CD4-positive, alpha-beta T cell treated with Interleukin-15 for 4 hours (primary cell): ENCODE results near the gene MKS1.

Source experiments
- DNase-seq: peaks from one replicate; pipeline ENCODE4 v3.0.0-alpha.2; 2020; ENCODE audit warnings: low spot score

The MKS1 gene

DNA sequence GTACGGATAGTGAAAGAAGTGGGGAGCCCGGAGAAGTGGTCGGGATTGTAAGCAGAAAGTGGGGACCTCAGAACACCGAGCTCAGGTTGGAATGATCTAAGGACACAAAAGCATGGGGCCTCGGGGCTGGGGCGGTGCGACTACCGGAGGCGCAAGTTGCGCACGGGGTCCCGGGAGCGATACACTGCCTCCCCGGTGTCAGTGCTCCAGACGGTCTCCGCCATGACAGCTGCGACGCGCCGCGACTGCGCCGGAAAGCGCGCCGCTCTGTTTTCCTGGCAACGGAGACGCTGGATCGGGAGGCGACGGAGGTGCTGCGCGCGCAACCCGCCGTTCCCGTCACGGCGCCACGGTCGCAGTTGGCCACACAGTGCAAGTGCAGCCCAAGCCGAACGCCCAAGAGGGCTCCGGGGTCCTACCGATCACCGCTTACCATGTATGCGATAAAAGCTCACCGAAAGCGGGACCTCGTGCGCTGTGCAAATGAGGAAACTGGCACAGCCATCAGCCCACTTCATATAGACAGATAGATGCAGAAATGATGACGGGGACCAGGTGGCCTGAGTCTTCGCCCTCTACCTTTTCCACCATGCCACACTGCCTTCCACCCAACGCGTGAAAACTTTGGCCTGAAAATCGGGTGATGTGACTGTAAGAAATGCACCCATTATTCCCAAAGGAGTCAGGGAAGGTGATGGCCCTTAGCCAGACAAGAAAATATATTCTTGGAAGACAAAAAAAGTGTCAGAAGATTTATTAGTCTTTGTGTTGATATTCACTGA, at the start of gene MKS1:
TSS of gene MKS1 (minus strand) at position 249 of the 782 bp plus-strand sequence. CDS start at position 224, 25 bp downstream.
- peak; percentile 95 for DNase-seq

DNA sequence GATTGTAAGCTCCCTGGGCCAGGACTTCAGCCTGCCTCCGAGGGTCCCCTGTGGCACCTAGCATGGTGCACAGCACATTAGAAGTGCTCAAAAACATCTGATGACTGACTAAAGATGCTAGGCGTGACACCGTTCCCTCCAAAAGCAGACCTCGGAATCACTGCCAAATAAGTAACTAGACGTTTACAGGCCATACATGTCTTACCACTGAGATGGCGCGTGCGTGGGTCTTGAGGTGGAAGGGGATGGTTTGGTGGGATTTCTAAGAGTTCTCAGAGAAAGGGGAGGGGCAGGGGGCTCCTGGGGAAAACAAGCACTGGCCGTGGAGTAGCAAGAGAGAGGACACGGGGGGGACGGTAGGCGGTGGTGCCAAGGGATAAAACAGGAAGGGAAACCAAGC, 49.3 kb upstream of the MKS1 start:
- DNase-seq, result no peak

- DNase-seq, result no peak
Observed at GRCh38 chr17:58267347-58268324, 48.6 kb upstream of the MKS1 start.

DNA sequence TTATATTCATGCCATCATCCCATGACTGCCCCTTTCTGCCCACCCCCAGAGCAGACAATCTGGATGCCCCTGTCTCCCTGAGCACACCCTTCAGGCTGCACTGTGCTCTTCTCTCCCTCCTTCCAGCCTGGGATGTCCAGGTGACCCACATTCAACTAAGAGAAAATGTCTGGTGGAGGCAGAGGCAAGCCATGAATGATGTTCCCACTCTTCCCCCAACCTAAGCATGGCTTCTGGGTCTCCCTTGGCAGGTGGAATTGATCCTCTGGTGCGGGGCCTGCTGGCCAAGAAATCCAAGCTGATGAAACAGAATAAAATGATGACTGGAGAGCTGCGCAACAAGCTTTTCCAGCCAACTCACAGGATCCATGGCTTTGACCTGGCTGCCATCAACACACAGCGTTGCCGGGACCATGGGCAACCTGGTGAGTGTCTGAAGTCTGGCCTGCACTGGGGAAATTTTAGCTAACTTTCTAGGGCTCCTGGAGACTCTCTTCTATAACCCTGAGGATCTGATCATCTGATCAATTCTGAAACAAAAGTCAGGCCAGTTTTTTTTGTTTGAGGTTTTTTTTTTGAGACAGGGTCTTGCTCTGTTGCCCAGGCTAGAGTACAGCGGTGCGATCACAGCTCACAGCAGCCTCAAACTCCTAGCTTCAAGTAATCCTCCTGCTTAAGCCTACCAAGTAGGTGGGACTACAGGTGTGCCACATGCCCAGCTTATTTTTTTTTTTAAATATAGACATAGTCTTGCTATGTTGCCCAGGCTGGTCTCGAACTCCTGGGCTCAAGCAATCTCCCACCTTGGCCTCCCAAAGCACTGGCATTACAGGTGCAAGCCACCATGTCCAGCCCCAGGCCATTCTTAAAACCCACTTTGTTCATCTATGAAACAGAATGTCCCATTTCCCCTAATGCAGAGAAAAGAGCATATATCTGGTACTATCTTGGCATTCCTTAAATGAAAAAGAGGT, 47.1 kb upstream of the MKS1 start:
- DNase-seq, result no peak

- no peak for DNase-seq
Observed at GRCh38 chr17:58265271-58265670, 46.2 kb upstream of the MKS1 start.

- no peak for DNase-seq
Observed at GRCh38 chr17:58264407-58265103, 45.5 kb upstream of the MKS1 start.

DNA sequence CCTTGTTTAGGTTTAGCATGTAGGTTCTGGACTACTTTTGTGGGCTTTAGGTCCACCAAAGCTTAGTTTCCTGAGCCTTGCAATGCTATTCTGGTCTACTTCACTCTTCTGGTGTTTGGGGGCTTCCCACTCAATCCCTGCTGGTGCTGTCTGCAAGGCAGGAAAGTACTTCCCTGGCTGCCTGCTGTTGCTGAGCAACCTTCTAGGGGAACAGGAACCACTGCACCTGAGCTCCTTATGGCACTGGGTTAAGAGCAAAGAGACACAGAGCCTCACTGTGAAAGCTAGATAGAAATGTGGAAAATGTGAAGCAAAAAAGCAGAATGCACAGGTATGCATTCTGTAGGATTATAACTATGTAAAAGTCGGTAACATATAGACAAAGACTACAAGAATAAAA, 44.7 kb upstream of the MKS1 start:
- DNase-seq, result no peak

DNA sequence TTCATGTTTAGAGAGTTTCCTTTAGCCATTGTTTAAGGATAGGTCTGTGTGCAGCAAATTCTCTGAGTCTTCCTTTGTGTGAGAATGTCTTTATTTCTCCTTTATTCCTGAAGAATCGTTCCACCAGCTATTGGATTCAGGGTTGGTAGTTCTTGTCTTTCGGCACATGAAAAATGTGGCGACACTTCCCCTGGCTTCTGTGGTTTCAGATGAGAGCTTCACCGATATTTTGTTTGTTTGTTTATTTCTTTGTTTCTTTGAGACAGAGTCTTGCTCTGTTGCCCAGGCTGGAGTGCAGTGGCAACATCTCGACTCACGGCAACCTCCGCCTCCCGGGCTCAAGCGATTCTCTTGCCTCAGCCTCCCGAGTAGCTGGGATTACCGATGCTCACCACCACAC, 43.1 kb upstream of the MKS1 start:
- no peak for DNase-seq

- DNase-seq, result no peak
Observed at GRCh38 chr17:58254803-58255202, 35.7 kb upstream of the MKS1 start.

- DNase-seq, result no peak
Observed at GRCh38 chr17:58253082-58253481, 34.0 kb upstream of the MKS1 start.

DNA sequence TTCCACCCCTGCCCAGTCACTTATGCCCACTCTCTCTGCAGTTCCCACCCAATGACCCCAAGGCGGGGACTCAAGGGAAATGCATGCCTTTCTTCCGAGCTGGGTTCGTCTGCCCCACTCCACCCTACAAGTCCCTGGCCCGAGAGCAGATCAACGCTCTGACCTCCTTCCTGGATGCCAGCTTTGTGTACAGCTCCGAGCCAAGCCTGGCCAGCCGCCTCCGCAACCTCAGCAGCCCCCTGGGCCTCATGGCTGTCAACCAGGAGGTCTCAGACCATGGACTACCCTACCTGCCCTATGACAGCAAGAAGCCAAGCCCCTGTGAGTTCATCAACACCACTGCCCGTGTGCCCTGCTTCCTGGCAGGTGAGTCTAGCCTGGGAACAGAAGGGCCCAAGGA, 33.1 kb upstream of the MKS1 start:
- no peak for DNase-seq

DNA sequence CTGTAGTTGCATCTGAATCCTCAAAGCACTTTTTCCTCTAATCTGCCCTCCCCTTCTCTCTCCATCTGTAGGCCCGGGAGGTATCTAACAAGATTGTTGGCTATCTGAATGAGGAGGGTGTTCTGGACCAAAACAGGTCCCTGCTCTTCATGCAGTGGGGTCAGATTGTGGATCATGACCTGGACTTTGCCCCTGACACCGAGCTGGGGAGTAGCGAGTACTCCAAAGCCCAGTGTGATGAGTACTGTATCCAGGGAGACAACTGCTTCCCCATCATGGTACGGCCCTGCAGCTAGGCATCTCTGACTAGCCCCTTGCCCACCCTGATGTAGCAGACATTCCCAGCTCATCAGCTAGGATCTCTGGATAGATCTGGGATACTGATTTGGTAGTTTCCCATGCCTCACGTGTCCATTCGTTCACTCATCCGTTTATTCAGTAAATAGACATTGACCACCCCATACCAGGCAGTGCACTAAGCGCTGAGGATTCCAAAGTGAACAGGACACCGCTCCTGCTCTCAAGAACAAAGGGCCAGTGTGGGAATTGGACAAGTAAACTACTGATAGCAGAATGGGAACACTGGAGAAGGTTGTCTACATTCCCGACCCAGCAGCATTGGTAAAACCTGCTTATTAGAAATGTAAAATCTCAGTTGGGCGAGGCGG, 31.4 kb upstream of the MKS1 start:
- no peak for DNase-seq

GRCh38 chr17:58249270-58250133, 30.4 kb upstream of the MKS1 start:
- peak; percentile 66 for DNase-seq

DNA sequence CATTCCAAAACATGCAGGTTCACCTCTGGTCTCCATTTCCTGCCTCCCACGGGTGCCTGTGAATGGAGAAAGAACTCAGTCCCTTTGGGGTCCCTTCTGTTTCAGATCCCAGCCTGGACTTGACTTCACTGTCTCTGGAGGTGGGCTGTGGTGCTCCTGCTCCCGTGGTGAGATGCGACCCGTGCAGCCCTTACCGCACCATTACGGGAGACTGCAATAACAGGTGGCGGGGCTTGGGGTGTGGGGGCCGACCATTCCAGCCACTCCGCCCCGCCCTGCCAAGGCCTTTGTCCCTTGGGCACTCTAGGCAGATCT, 29.9 kb upstream of the MKS1 start:
- DNase-seq, result no peak

DNA sequence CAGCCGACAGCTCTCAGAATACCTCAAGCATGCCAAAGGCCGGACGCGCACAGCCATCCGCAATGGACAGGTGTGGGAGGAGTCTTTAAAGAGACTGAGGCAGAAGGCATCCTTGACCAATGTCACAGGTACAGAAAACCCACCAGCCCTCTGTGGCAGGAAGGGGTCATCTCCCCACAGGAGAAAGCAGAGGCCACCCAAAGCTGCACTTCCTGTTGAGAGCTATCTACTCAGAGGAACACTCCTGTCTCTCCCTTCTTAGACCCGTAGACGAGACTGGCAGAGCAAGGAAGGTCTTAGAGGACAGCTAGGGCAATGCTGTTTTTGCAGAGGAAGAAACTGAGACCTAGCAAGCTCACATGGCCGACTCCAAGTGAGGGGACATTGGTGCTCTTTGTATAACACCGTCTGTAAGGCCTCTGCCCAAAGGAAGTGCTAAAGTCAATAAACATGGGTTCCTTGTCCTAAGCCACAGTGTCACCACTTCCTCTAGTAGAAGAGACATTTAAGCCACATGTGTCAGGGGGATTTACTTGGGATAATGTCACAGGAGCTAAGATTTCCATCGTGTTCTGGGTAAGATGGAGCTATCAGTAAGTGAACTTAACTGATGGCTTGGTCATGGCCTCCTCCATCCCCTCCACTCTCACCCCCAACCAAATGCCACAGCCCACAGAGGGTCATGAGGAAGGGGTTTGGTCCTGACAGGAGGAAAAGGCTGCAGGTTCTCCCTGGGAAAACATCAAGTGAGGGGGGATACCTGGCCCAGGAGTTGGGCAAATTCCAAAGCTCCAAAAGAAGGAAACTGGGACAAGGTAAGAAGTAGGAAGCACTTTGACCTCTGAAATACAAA, 28.7 kb upstream of the MKS1 start:
- no peak for DNase-seq

GRCh38 chr17:58246781-58247180, 27.7 kb upstream of the MKS1 start:
- DNase-seq, result no peak

DNA sequence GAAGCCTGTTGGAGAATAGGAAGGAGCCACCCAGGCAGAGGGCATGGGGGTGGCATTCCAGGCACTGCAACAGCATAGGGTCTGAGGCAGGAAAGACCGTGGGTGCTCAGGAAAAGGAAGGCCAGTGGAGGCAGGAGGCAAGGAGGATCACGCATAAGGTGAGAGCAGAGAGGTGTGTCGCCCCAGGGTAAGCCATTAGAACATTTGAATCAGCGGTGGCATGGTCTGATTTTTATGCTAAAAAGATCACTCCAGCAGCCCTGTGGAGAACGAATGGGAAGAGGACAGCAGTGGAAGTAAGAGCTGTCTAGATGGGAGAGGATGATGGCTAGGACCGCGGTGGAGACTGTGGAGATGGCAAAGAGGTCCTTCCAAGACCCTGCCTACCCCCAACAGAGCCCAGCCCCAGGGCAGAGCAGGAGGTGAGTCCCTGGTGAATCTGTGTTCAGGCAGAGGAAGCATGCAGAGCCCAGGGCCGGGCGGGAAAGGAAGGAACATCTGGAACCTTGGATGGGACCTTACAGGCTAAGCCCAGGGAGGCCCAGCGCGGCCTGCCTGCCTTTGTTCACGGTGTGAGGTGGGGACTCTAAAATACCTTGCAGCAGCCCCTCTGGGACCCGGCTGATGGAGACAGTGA, 27.2 kb upstream of the MKS1 start:
- no peak for DNase-seq

DNA sequence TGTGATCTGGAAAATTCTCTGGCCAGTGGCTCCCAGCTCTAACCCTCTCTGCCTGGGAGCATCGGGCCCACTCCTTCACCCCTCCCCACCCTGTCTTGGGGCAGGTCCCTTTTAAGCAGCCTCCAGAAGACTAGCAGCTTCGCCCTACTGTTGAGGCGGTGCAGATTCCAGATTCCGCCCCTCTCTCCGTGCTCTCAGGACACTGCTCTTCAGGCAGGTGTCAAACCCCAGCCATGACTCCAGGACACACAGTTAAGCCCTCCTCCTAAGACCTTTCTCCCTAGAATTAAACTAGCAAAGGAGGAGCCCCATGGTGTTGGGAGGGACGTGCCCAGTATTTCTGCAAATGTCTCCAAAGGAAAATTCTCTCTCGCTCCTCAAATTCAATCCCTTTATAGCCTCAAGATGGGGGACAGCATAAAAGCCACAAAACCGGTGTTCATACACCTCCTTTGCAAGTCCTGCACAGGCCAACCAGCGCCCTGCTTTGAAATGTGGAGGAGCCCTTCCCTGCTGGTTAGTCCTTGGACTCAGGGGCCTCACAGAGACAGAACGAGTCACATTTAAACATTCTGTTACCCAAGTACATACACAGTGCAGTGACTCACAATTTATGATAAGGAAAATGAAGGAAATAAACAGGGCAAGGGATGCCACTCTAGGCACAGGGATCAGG, 26.5 kb upstream of the MKS1 start:
- DNase-seq, result no peak
